ENCODE data around the gene RPS6KC1. TPM values are rescaled to one million over a fixed set of nuclear protein-coding genes. Genes with fewer than 3 reads are reported as not detected.

The RPS6KC1 gene
- total RNA-seq, 1 donor from 2014 or later = 32.6 TPM

DNA sequence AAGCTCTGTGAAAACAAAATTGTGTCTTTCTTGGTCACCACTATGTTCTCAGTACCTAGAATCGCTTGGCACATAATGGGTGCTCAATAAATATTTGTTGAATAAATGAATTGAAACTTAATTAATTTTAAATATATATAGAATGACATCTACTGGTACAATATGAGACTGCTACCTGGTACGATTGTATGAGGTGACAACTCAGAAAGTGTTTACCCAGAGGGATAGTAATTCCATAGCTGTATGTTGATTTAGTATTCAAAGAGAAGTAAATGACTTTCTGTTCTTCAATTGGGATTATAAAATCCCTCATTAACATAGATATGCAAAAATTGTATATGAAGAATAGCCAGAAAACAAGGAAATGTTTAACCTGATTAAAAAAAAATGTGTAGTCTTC, 128.7 kb downstream of the RPS6KC1 start:
- Histone ChIP-seq H3K79me2 (ENCODE audit: low read depth) (no peaks in the 10 kb centered on the region), H3F3A (ENCODE audit: low read depth) (no peaks in the 10 kb centered on the region), H4K20me1 (ENCODE audit: low read depth) (no peaks in the 10 kb centered on the region), H3K9ac (no peak overlapping the region), H2AFZ (replicated peaks) (no peak overlapping the region), H3K27ac (no peak overlapping the region), H3K27me3 (no peaks in the 10 kb centered on the region), H3K4me2 (no peak overlapping the region), H3K9me3 (ENCODE audit: low read depth) (no peaks in the 10 kb centered on the region), H3K4me3 (no peak overlapping the region), H3K4me1 (no peaks in the 10 kb centered on the region), H3K36me3 (no peaks in the 10 kb centered on the region)
- Mint-ChIP-seq H3K36me3 (peaks cover 16% of the 10 kb centered on the region), H3K4me1 (peaks cover 4% of the 10 kb centered on the region), H3K27ac (no peak overlapping the region), H3K4me3 (no peak overlapping the region), H3K27me3 (ENCODE audit: insufficient read depth, low read depth) (no peaks in the 10 kb centered on the region), H3K9me3 (peaks cover 5% of the 10 kb centered on the region)
- no peak for DNase-seq (ENCODE audit: low spot score)
- no peak for TF ChIP-seq EZH2phosphoT487 (IDR thresholded peaks at IDR 0.05)
- TF ChIP-seq CTCF (IDR thresholded peaks at IDR 0.05) = no peak
- TF ChIP-seq EZH2 (IDR thresholded peaks at IDR 0.05) = no peak

GRCh38 chr1:213180833-213181232, 129.8 kb downstream of the RPS6KC1 start:
- peaks cover 8% of the 10 kb centered on the region for H3K9me3 Mint-ChIP-seq
- DNase-seq (ENCODE audit: low spot score) = no peak
- Histone ChIP-seq H3K4me1 (no peaks in the 10 kb centered on the region), H4K20me1 (ENCODE audit: low read depth) (no peaks in the 10 kb centered on the region), H3K9ac (no peak overlapping the region), H3K27ac (no peak overlapping the region), H3K4me2 (no peak overlapping the region), H3F3A (ENCODE audit: low read depth) (no peaks in the 10 kb centered on the region), H3K4me3 (no peak overlapping the region), H3K79me2 (ENCODE audit: low read depth) (no peaks in the 10 kb centered on the region), H2AFZ (replicated peaks) (no peak overlapping the region), H3K36me3 (no peaks in the 10 kb centered on the region), H3K9me3 (ENCODE audit: low read depth) (peaks cover 2% of the 10 kb centered on the region), H3K27me3 (no peaks in the 10 kb centered on the region)
- H3K36me3 Mint-ChIP-seq = peaks cover 16% of the 10 kb centered on the region
- no peak overlapping the region for H3K4me3 Mint-ChIP-seq
- H3K27me3 Mint-ChIP-seq (ENCODE audit: insufficient read depth, low read depth) = no peaks in the 10 kb centered on the region
- TF ChIP-seq CTCF (IDR thresholded peaks at IDR 0.05) (no peak), EZH2phosphoT487 (IDR thresholded peaks at IDR 0.05) (no peak), EZH2 (IDR thresholded peaks at IDR 0.05) (no peak)
- H3K27ac Mint-ChIP-seq = no peak overlapping the region
- H3K4me1 Mint-ChIP-seq = peaks cover 4% of the 10 kb centered on the region

GRCh38 chr1:213183036-213183672, 132.1 kb downstream of the RPS6KC1 start:
- Histone ChIP-seq H3K36me3 (no peaks in the 10 kb centered on the region), H3K79me2 (ENCODE audit: low read depth) (no peaks in the 10 kb centered on the region), H3F3A (ENCODE audit: low read depth) (no peaks in the 10 kb centered on the region), H3K4me2 (no peak overlapping the region), H3K27ac (no peak overlapping the region), H4K20me1 (ENCODE audit: low read depth) (no peaks in the 10 kb centered on the region), H3K9me3 (ENCODE audit: low read depth) (peaks cover 8% of the 10 kb centered on the region), H3K27me3 (no peaks in the 10 kb centered on the region), H3K9ac (no peak overlapping the region), H2AFZ (replicated peaks) (no peak overlapping the region), H3K4me3 (no peak overlapping the region), H3K4me1 (no peaks in the 10 kb centered on the region)
- TF ChIP-seq EZH2 (IDR thresholded peaks at IDR 0.05) (no peak), CTCF (IDR thresholded peaks at IDR 0.05) (no peak), EZH2phosphoT487 (IDR thresholded peaks at IDR 0.05) (no peak)
- Mint-ChIP-seq H3K27me3 (ENCODE audit: insufficient read depth, low read depth) (no peaks in the 10 kb centered on the region), H3K4me3 (no peak overlapping the region), H3K27ac (no peak overlapping the region), H3K36me3 (peaks cover 17% of the 10 kb centered on the region), H3K4me1 (no peaks in the 10 kb centered on the region), H3K9me3 (peaks cover 17% of the 10 kb centered on the region)
- DNase-seq (ENCODE audit: low spot score) = no peak
